HFFc6 (cell line): Measurements from ENCODE around the gene ITIH4. TPM values are rescaled to one million over a fixed set of nuclear protein-coding genes. Genes with fewer than 3 reads are reported as not detected.

Source experiments
- DNase-seq: peaks from one replicate; pipeline ENCODE4 v3.0.0-alpha.2; 2018
- H3K27ac Mint-ChIP-seq: 2 replicates; pipeline ENCODE4 v1.8.0; 2020; ENCODE audit warnings: mild to moderate bottlenecking, mixed read lengths
- H3K27me3 Mint-ChIP-seq: 2 replicates; pipeline ENCODE4 v1.8.0; 2021; ENCODE audit warnings: mild to moderate bottlenecking, moderate library complexity, mixed read lengths; ENCODE audit not compliant: insufficient read depth
- H3K36me3 Mint-ChIP-seq: 2 replicates; pipeline ENCODE4 v1.8.0; 2021; ENCODE audit warnings: low read depth, mixed read lengths
- H3K4me1 Mint-ChIP-seq: 2 replicates; pipeline ENCODE4 v1.8.0; 2020; ENCODE audit warnings: low read depth, mixed read lengths
- H3K4me3 Mint-ChIP-seq: 2 replicates; pipeline ENCODE4 v1.8.0; 2020; ENCODE audit warnings: mild to moderate bottlenecking, moderate library complexity, mixed read lengths
- H3K9me3 Mint-ChIP-seq: 2 replicates; pipeline ENCODE4 v1.8.0; 2020; ENCODE audit warnings: mild to moderate bottlenecking, mixed read lengths
- total RNA-seq, 6 experiments: library from RNA; stranded (reverse); fragmentation: NEBNext Ultra II Directional; extraction: Animal tissue kit (Norgen Biotek cat#: 25700); gene quantifications; 2 replicates in 1 of 6; 3 replicates in 5 of 6; pipeline ENCODE4 v1.2.3, GENCODE V29; 2021
- TF ChIP-seq, protein P1 (sequence below): fragments of 200-600 bp; sonication (generic); IDR thresholded peaks from 2 replicates; pipeline ENCODE4 v1.5.0; 2021; ENCODE audit warnings: antibody characterized with exemption, mild to moderate bottlenecking

ITIH4 gene
- total RNA-seq, 6 experiments from 2014 or later = 0.55 to 2.4 (median 0.79) TPM

DNA sequence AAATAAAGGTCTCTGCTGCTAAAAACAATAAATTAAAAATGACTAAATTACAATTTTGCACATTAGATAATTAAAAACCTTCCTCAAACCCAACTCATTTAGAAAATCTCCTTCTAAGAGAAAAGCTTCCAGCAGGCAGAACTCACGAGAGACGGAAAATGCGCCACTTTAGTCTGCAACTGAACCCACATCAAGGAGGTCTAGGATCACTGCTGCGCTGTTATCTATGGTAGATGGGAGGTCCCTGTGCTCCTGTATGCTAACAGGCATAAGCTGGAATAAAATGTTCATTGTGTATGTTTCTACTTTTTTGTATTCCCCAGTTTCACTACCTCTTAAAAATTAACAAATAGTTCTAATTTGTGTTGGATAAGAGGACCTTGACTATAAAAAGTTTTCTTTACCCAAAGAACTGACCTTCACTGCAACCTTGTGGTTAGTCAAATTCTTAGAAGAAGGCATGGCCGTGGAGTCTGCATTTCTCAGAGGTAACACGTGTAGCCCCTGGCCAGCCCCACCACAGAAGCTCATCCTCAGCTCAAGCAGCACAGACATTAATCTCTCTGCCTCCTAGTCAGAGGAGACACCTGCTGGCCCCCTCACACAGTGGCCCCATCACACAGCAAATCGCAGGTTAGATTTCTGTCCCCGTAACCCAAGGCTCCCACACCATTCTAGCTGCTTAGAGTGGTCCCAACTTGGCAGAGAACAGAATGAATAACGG is 44.6 kb upstream of the ITIH4 start:
- TF ChIP-seq, protein P1, sequence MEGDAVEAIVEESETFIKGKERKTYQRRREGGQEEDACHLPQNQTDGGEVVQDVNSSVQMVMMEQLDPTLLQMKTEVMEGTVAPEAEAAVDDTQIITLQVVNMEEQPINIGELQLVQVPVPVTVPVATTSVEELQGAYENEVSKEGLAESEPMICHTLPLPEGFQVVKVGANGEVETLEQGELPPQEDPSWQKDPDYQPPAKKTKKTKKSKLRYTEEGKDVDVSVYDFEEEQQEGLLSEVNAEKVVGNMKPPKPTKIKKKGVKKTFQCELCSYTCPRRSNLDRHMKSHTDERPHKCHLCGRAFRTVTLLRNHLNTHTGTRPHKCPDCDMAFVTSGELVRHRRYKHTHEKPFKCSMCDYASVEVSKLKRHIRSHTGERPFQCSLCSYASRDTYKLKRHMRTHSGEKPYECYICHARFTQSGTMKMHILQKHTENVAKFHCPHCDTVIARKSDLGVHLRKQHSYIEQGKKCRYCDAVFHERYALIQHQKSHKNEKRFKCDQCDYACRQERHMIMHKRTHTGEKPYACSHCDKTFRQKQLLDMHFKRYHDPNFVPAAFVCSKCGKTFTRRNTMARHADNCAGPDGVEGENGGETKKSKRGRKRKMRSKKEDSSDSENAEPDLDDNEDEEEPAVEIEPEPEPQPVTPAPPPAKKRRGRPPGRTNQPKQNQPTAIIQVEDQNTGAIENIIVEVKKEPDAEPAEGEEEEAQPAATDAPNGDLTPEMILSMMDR = no peak
- no peak overlapping the region for H3K4me3 Mint-ChIP-seq

GRCh38 chr3:52874160-52874701 is 43.8 kb upstream of the ITIH4 start:
- TF ChIP-seq, protein P1 = no peak; the same call in 1 of the 2 replicates
- DNase-seq = no peak
- H3K36me3 Mint-ChIP-seq = no peaks in the 10 kb centered on the region
- H3K27ac Mint-ChIP-seq = no peak overlapping the region
- peaks cover 9% of the 10 kb centered on the region for H3K4me1 Mint-ChIP-seq
- no peak overlapping the region for H3K4me3 Mint-ChIP-seq
- H3K9me3 Mint-ChIP-seq = no peaks in the 10 kb centered on the region
- H3K27me3 Mint-ChIP-seq = no peaks in the 10 kb centered on the region

More for the DNA sequence above, 44.6 kb upstream of the ITIH4 start:
- H3K9me3 Mint-ChIP-seq = no peaks in the 10 kb centered on the region
- H3K27me3 Mint-ChIP-seq = no peaks in the 10 kb centered on the region
- H3K4me1 Mint-ChIP-seq = peaks cover 9% of the 10 kb centered on the region
- peaks cover under 1% of the 10 kb centered on the region; the same call in 1 of the 2 replicates for H3K36me3 Mint-ChIP-seq
- no peak for DNase-seq
- H3K27ac Mint-ChIP-seq = no peak overlapping the region

GRCh38 chr3:52873433-52874159 is 43.1 kb upstream of the ITIH4 start:
- H3K27ac Mint-ChIP-seq = no peak overlapping the region
- H3K4me1 Mint-ChIP-seq = peaks cover 9% of the 10 kb centered on the region
- TF ChIP-seq, protein P1 = no peak

GRCh38 chr3:52872245-52872644 is 41.8 kb upstream of the ITIH4 start:
- H3K27me3 Mint-ChIP-seq = no peaks in the 10 kb centered on the region

More at GRCh38 chr3:52873433-52874159, 43.1 kb upstream of the ITIH4 start:
- H3K9me3 Mint-ChIP-seq = no peaks in the 10 kb centered on the region
- no peaks in the 10 kb centered on the region for H3K27me3 Mint-ChIP-seq
- no peaks in the 10 kb centered on the region for H3K36me3 Mint-ChIP-seq
- DNase-seq = no peak
- no peak overlapping the region for H3K4me3 Mint-ChIP-seq

DNA sequence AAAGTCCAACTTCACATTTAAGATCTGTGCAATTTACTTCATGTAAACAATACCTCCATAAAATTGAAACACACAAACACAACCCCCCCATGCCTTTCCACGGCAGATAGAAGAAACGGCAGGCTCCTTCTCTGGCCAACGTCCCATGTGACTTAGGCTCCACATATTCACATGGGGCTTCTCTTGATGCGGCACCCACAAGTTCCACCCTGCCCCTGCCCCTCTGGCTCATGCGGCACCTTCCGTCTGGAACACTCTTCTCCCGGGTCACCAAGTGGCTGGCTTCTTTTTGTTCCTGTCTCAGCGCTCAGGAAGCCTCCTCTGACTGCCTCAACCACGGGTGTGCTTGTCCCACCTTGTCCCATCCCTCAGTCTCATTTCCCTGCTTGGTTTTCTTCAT is 41.3 kb upstream of the ITIH4 start:
- H3K27me3 Mint-ChIP-seq = no peaks in the 10 kb centered on the region
- no peaks in the 10 kb centered on the region for H3K36me3 Mint-ChIP-seq
- no peaks in the 10 kb centered on the region for H3K9me3 Mint-ChIP-seq
- H3K27ac Mint-ChIP-seq = no peak overlapping the region
- TF ChIP-seq, protein P1 = no peak
- peaks cover 9% of the 10 kb centered on the region for H3K4me1 Mint-ChIP-seq
- H3K4me3 Mint-ChIP-seq = no peak overlapping the region
- DNase-seq = no peak

More at GRCh38 chr3:52872245-52872644, 41.8 kb upstream of the ITIH4 start:
- TF ChIP-seq, protein P1 = no peak
- DNase-seq = no peak
- Mint-ChIP-seq H3K4me3 (no peak overlapping the region), H3K4me1 (peaks cover 9% of the 10 kb centered on the region), H3K27ac (no peak overlapping the region), H3K36me3 (no peaks in the 10 kb centered on the region), H3K9me3 (no peaks in the 10 kb centered on the region)
